Stimulated activated CD4-positive, alpha-beta T cell treated with anti-CD3 and anti-CD28 coated beads, Interleukin-1b, Interleukin-23, amount 100 ng/mL, for 4 hours (primary cell): ENCODE results near the gene CTSW.

ENCODE experiments used
- DNase-seq, 2 donors: peaks; one replicate each; pipeline ENCODE4 v3.0.0-alpha.2; 2020; ENCODE audit warnings: low read depth in 2 of 2

CTSW gene

GRCh38 chr11:65856689-65857499, 22.7 kb upstream of the CTSW start:
- DNase-seq, result peak; percentile 72 to 73

GRCh38 chr11:65857500-65857852, 22.2 kb upstream of the CTSW start:
- peak in 1 of 2 donors; percentile 58 for DNase-seq

GRCh38 chr11:65857853-65858680, 21.6 kb upstream of the CTSW start, which contains the start of gene CFL1:
CFL1 (minus strand) TSS chr11:65858180; CDS start chr11:65858099, 81 bp downstream.
- DNase-seq, result peak; percentile 94 to 95

- no peak for DNase-seq
These were observed 21.0 kb upstream of the CTSW start for GRCh38 chr11:65858681-65859087.

- DNase-seq, result peak; percentile 93 to 98
These were observed 20.4 kb upstream of the CTSW start for GRCh38 chr11:65859095-65859811.

GRCh38 chr11:65859812-65860277, 19.8 kb upstream of the CTSW start:
- DNase-seq, result peak; percentile 32 to 37

- peak; percentile 95 to 96 for DNase-seq
These were observed 19.1 kb upstream of the CTSW start, which contains the start of gene MUS81 for GRCh38 chr11:65860278-65861164. MUS81 (plus strand) TSS chr11:65860433; CDS start chr11:65860754, 321 bp downstream.

- no peak for DNase-seq
These were observed 18.5 kb upstream of the CTSW start for GRCh38 chr11:65861165-65861505.

GRCh38 chr11:65861533-65862183, 18.0 kb upstream of the CTSW start:
- no peak for DNase-seq

GRCh38 chr11:65862191-65862735, 17.4 kb upstream of the CTSW start:
- no peak for DNase-seq

- no peak for DNase-seq
These were observed 16.4 kb upstream of the CTSW start for GRCh38 chr11:65862941-65863888.

GRCh38 chr11:65863889-65864705, 15.5 kb upstream of the CTSW start:
- no peak for DNase-seq

- DNase-seq, result no peak
These were observed 14.7 kb upstream of the CTSW start for GRCh38 chr11:65864706-65865471.

GRCh38 chr11:65865550-65866172, 14.0 kb upstream of the CTSW start:
- no peak for DNase-seq

- DNase-seq, result no peak
These were observed 12.9 kb upstream of the CTSW start for GRCh38 chr11:65866509-65867283.
